ENCODE results near the gene SYT15. TPM values are rescaled to one million over a fixed set of nuclear protein-coding genes. Genes with fewer than 3 reads are reported as not detected.

SYT15 gene
- total RNA-seq, 1 donor from 2014 or later = 1.4 TPM

- Histone ChIP-seq H3K9ac (ENCODE audit: low read length) (no peak overlapping the region), H3K27me3 (ENCODE audit: insufficient read depth, low read length) (peaks cover 58% of the 10 kb centered on the region), H3K27ac (ENCODE audit: low read depth, low read length) (no peak overlapping the region), H3K4me1 (ENCODE audit: insufficient read depth, low read length) (no peaks in the 10 kb centered on the region), H2AFZ (ENCODE audit: low read depth, low read length) (no peak overlapping the region), H3K9me3 (ENCODE audit: insufficient read depth, low read depth, low read length) (no peaks in the 10 kb centered on the region), H4K20me1 (ENCODE audit: insufficient read depth, low read length) (no peaks in the 10 kb centered on the region), H3K4me2 (ENCODE audit: low read length) (no peak overlapping the region), H3K4me3 (ENCODE audit: insufficient read depth, low read depth, low read length) (no peak overlapping the region), H3K79me2 (ENCODE audit: insufficient read depth, low read length) (no peaks in the 10 kb centered on the region), H3K36me3 (ENCODE audit: insufficient read depth, low read length) (no peaks in the 10 kb centered on the region)
- Mint-ChIP-seq H3K27ac (ENCODE audit: unreplicated experiment) (no peak overlapping the region), H3K4me3 (ENCODE audit: unreplicated experiment) (peak overlapping the region; percentile 84), H3K9me3 (ENCODE audit: unreplicated experiment) (no peaks in the 10 kb centered on the region), H3K36me3 (ENCODE audit: low read depth, unreplicated experiment) (peaks cover 1% of the 10 kb centered on the region), H3K4me1 (ENCODE audit: low read depth, unreplicated experiment) (no peaks in the 10 kb centered on the region), H3K27me3 (ENCODE audit: low read depth, unreplicated experiment) (no peaks in the 10 kb centered on the region)
- TF ChIP-seq EZH2 (IDR thresholded peaks at IDR 0.05; ENCODE audit: insufficient read depth, low read length) (no peak), CTCF (IDR thresholded peaks at IDR 0.05; ENCODE audit: insufficient read depth, low read depth, low read length) (no peak)
- FAIRE-seq (no peak), DNase-seq (ENCODE audit: low read depth) (no peak)
These were observed 21.4 kb upstream of the SYT15 start for GRCh38 chr10:46557319-46558121.

- Histone ChIP-seq H3K4me3 (ENCODE audit: insufficient read depth, low read depth, low read length) (no peak overlapping the region), H3K79me2 (ENCODE audit: insufficient read depth, low read length) (no peaks in the 10 kb centered on the region), H3K4me2 (ENCODE audit: low read length) (no peak overlapping the region), H3K36me3 (ENCODE audit: insufficient read depth, low read length) (no peaks in the 10 kb centered on the region), H3K9ac (ENCODE audit: low read length) (no peak overlapping the region), H4K20me1 (ENCODE audit: insufficient read depth, low read length) (no peaks in the 10 kb centered on the region), H3K4me1 (ENCODE audit: insufficient read depth, low read length) (no peaks in the 10 kb centered on the region), H3K9me3 (ENCODE audit: insufficient read depth, low read depth, low read length) (no peaks in the 10 kb centered on the region), H2AFZ (ENCODE audit: low read depth, low read length) (no peak overlapping the region), H3K27me3 (ENCODE audit: insufficient read depth, low read length) (peaks cover 55% of the 10 kb centered on the region), H3K27ac (ENCODE audit: low read depth, low read length) (no peak overlapping the region)
- no peak for TF ChIP-seq EZH2 (IDR thresholded peaks at IDR 0.05; ENCODE audit: insufficient read depth, low read length)
- no peak for TF ChIP-seq CTCF (IDR thresholded peaks at IDR 0.05; ENCODE audit: insufficient read depth, low read depth, low read length)
- Mint-ChIP-seq H3K27ac (ENCODE audit: unreplicated experiment) (no peak overlapping the region), H3K4me3 (ENCODE audit: unreplicated experiment) (no peak overlapping the region), H3K4me1 (ENCODE audit: low read depth, unreplicated experiment) (no peaks in the 10 kb centered on the region), H3K9me3 (ENCODE audit: unreplicated experiment) (no peaks in the 10 kb centered on the region), H3K27me3 (ENCODE audit: low read depth, unreplicated experiment) (no peaks in the 10 kb centered on the region), H3K36me3 (ENCODE audit: low read depth, unreplicated experiment) (peaks cover 1% of the 10 kb centered on the region)
- DNase-seq (ENCODE audit: low read depth) = no peak
- FAIRE-seq = no peak
These were observed 20.9 kb upstream of the SYT15 start for GRCh38 chr10:46558122-46558391.

Measured in astrocyte (in vitro differentiated cells and primary cell).